Nephron (organoid): ENCODE results near the gene OR5D16.
"Not testable (repeated sequence)": the region's sequence is repeated elsewhere in the genome, so short reads cannot be mapped to it uniquely, and the experiment has no call there.

Experiments used
- H3K27ac Mint-ChIP-seq, 3 experiments: 2 replicates each; pipeline ENCODE4 v1.8.0; 2020; ENCODE audit warnings: mixed read lengths in 3 of 3, mild to moderate bottlenecking in 2 of 3, moderate library complexity in 1 of 3
- H3K27me3 Mint-ChIP-seq: 2 replicates; pipeline ENCODE4 v1.8.0; 2021; ENCODE audit warnings: low read depth, mild to moderate bottlenecking, moderate library complexity, mixed read lengths
- H3K36me3 Mint-ChIP-seq: 2 replicates; pipeline ENCODE4 v1.8.0; 2020; ENCODE audit warnings: low read depth, mixed read lengths
- H3K4me1 Mint-ChIP-seq: 2 replicates; pipeline ENCODE4 v1.8.0; 2020; ENCODE audit warnings: mixed read lengths
- H3K4me3 Mint-ChIP-seq, 3 experiments: 2 replicates each; pipeline ENCODE4 v1.8.0; 2020; ENCODE audit warnings: mild to moderate bottlenecking in 3 of 3, mixed read lengths in 3 of 3, moderate library complexity in 2 of 3
- H3K9me3 Mint-ChIP-seq: 2 replicates; pipeline ENCODE4 v1.8.0; 2020; ENCODE audit warnings: mixed read lengths
- TF ChIP-seq, protein P1 (sequence below), 3 experiments: fragments of 200-600 bp; sonication (generic); IDR thresholded peaks; one replicate each; pipeline ENCODE4 v1.5.0; 2021; ENCODE audit warnings: antibody characterized with exemption in 3 of 3; ENCODE audit not compliant: unreplicated experiment in 3 of 3

Gene OR5D16

DNA sequence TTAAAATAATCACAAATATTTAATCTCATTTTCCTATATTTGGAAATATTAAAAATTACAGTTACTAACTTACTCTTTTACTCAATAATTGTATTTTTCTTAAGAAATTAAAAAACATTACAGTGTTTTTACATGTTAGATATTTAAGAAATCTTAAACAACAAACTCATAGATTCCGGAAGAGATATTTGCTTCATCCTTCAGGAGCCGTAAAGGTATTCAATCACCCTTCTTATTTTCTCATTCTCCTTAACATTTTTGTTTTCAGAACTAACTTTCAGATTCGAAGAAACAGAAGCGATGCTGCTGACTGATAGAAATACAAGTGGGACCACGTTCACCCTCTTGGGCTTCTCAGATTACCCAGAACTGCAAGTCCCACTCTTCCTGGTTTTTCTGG lies 19.2 kb upstream of the OR5D16 start, which contains the start of gene OR5D18:
TSS of gene OR5D18 (plus strand) at position 301 of the 400 bp plus-strand sequence. CDS start at position 301, 0 bp downstream.
- H3K4me1 Mint-ChIP-seq = no peaks in the 10 kb centered on the region
- H3K27me3 Mint-ChIP-seq = no peaks in the 10 kb centered on the region
- no peak within 1 kb of the TSS for H3K4me3 Mint-ChIP-seq
- no peaks in the 10 kb centered on the region for H3K36me3 Mint-ChIP-seq
- no peak within 1 kb of the TSS for H3K27ac Mint-ChIP-seq
- H3K9me3 Mint-ChIP-seq = peaks cover 42% of the 10 kb centered on the region
- TF ChIP-seq, protein P1, sequence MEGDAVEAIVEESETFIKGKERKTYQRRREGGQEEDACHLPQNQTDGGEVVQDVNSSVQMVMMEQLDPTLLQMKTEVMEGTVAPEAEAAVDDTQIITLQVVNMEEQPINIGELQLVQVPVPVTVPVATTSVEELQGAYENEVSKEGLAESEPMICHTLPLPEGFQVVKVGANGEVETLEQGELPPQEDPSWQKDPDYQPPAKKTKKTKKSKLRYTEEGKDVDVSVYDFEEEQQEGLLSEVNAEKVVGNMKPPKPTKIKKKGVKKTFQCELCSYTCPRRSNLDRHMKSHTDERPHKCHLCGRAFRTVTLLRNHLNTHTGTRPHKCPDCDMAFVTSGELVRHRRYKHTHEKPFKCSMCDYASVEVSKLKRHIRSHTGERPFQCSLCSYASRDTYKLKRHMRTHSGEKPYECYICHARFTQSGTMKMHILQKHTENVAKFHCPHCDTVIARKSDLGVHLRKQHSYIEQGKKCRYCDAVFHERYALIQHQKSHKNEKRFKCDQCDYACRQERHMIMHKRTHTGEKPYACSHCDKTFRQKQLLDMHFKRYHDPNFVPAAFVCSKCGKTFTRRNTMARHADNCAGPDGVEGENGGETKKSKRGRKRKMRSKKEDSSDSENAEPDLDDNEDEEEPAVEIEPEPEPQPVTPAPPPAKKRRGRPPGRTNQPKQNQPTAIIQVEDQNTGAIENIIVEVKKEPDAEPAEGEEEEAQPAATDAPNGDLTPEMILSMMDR (IDR thresholded peaks at IDR 0.05; ENCODE audit: unreplicated experiment in 3 of 3) = no peak

DNA sequence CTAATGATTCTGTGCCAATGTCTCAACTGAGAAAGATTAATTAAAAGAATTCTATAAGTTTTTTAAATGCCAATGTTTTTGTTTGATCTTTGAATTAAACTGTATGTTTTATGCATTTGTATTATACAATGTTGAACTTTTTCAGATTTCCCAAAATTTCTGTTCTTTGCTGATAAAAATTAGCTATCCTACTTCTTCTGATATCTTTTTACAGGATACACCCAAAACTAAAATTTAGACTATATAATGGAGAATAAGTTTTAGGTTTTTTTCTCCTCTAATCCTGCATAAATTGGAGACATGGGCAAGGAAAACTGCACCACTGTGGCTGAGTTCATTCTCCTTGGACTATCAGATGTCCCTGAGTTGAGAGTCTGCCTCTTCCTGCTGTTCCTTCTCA lies 11.6 kb upstream of the OR5D16 start, which contains the start of gene OR5L2:
TSS of gene OR5L2 (plus strand) at position 301 of the 400 bp plus-strand sequence. CDS start at position 301, 0 bp downstream.
- peaks cover 15% of the 10 kb centered on the region for H3K9me3 Mint-ChIP-seq
- no peaks in the 10 kb centered on the region for H3K27me3 Mint-ChIP-seq
- no peak within 1 kb of the TSS for H3K27ac Mint-ChIP-seq
- TF ChIP-seq, protein P1 (IDR thresholded peaks at IDR 0.05; ENCODE audit: unreplicated experiment in 3 of 3) = no peak
- no peaks in the 10 kb centered on the region for H3K4me1 Mint-ChIP-seq
- no peaks in the 10 kb centered on the region for H3K36me3 Mint-ChIP-seq
- H3K4me3 Mint-ChIP-seq = no peak within 1 kb of the TSS

DNA sequence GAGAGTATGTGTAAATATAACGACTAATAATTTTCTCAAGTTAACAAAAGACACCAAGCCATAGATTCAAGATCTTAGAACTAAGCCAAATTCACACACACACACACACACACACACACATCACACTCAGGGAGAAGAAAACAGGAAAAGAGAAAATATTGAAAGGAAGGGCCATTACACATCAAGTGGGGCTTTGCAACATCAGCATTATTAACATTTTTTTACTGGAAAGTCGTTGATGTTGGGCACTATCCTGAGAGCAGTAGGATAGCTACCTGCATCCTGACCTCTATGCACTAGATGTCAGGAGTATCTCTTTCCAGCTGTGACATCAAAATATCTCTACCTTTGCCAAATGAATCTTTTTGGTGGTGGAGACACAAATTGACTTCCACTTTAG lies 8.9 kb downstream of the OR5D16 start:
- TF ChIP-seq, protein P1 (IDR thresholded peaks at IDR 0.05; ENCODE audit: unreplicated experiment in 3 of 3) = no peak
- no peaks in the 10 kb centered on the region for H3K27me3 Mint-ChIP-seq

DNA sequence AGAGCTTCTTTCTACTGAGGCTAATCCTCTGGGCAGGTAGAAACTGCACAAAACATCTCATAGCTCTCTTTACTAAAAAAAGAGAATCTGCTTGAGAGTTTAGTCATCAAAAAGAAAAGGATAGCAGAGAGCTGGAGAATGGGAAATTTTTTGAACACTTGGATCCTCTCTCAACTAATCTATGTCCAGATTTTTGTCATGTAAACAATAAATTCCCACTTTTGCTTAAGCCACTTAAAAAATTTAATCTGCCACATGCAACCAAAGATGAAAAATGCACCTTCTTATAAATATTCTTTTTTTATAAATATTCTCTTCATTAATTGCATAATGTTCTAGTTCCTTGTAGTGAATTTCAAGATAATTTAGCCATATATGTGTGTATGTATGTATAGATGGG lies 10.5 kb downstream of the OR5D16 start:
- no peaks in the 10 kb centered on the region for H3K36me3 Mint-ChIP-seq
- no peak overlapping the region for H3K4me3 Mint-ChIP-seq
- H3K27me3 Mint-ChIP-seq = no peaks in the 10 kb centered on the region
- no peak overlapping the region for H3K27ac Mint-ChIP-seq
- peaks cover 23% of the 10 kb centered on the region for H3K9me3 Mint-ChIP-seq
- H3K4me1 Mint-ChIP-seq = no peaks in the 10 kb centered on the region
- TF ChIP-seq, protein P1 (IDR thresholded peaks at IDR 0.05; ENCODE audit: unreplicated experiment in 3 of 3) = no peak

More for the DNA sequence above, 8.9 kb downstream of the OR5D16 start:
- no peak overlapping the region for H3K4me3 Mint-ChIP-seq
- H3K9me3 Mint-ChIP-seq = peaks cover 18% of the 10 kb centered on the region
- no peaks in the 10 kb centered on the region for H3K4me1 Mint-ChIP-seq
- H3K27ac Mint-ChIP-seq = no peak overlapping the region
- no peaks in the 10 kb centered on the region for H3K36me3 Mint-ChIP-seq

GRCh38 chr11:55852141-55852540 lies 13.6 kb downstream of the OR5D16 start:
- Mint-ChIP-seq H3K4me1 (no peaks in the 10 kb centered on the region), H3K27ac (no peak overlapping the region), H3K36me3 (no peaks in the 10 kb centered on the region), H3K4me3 (no peak overlapping the region), H3K9me3 (peaks cover 10% of the 10 kb centered on the region), H3K27me3 (no peaks in the 10 kb centered on the region)
- TF ChIP-seq, protein P1 (IDR thresholded peaks at IDR 0.05; ENCODE audit: unreplicated experiment in 3 of 3) = no peak

GRCh38 chr11:55854704-55855103 lies 16.2 kb downstream of the OR5D16 start:
- no peak overlapping the region for H3K4me3 Mint-ChIP-seq
- no peaks in the 10 kb centered on the region for H3K36me3 Mint-ChIP-seq
- H3K9me3 Mint-ChIP-seq = peaks cover 10% of the 10 kb centered on the region
- H3K27me3 Mint-ChIP-seq = no peaks in the 10 kb centered on the region
- H3K4me1 Mint-ChIP-seq = no peaks in the 10 kb centered on the region
- H3K27ac Mint-ChIP-seq = no peak overlapping the region
- TF ChIP-seq, protein P1 (IDR thresholded peaks at IDR 0.05; ENCODE audit: unreplicated experiment in 3 of 3) = no peak

DNA sequence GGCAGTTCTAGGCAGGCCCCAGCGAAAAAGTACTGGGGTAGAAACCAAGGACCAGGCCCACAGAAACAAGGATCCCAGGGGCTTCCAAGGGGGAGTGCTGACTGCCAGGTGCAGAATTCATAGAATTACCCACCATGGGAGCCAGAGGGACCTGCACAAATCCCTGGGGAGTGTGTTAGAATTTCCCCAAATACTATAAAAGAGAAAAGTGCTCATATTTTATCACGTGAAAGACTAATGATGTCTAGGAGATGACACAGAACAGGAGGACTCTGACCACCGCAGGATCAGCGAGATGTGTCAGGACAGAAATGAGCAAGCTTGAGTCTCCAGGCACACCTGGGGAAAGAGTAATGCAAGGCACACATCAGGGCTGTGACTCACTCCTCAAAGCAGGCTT lies 28.8 kb downstream of the OR5D16 start:
- not testable (repeated sequence) for H3K4me1 Mint-ChIP-seq, H3K36me3 Mint-ChIP-seq, H3K4me3 Mint-ChIP-seq, H3K27ac Mint-ChIP-seq, H3K27me3 Mint-ChIP-seq
- H3K9me3 Mint-ChIP-seq = peaks cover 35% of the 10 kb centered on the region

- H3K9me3 Mint-ChIP-seq = peaks cover 29% of the 10 kb centered on the region
- H3K27ac Mint-ChIP-seq, H3K4me1 Mint-ChIP-seq, H3K4me3 Mint-ChIP-seq, H3K36me3 Mint-ChIP-seq, H3K27me3 Mint-ChIP-seq: not testable (repeated sequence)
Observed at GRCh38 chr11:55872731-55873130, 34.2 kb downstream of the OR5D16 start.

GRCh38 chr11:55873146-55873545 lies 34.6 kb downstream of the OR5D16 start:
- H3K36me3 Mint-ChIP-seq, H3K4me1 Mint-ChIP-seq, H3K27ac Mint-ChIP-seq, H3K27me3 Mint-ChIP-seq, H3K4me3 Mint-ChIP-seq: not testable (repeated sequence)
- peaks cover 27% of the 10 kb centered on the region for H3K9me3 Mint-ChIP-seq
